Transverse colon (tissue), 4 donors: Measurements from ENCODE around the gene HAND2. TPM values are rescaled to one million over a fixed set of nuclear protein-coding genes. Genes with fewer than 3 reads are reported as not detected.

Experiments
- DNase-seq: peaks from one replicate; pipeline ENCODE4 v3.0.0-alpha.2; 2019
- H3K27ac ChIP-seq, 4 donors: fragments of 200-600 bp; sonication (generic); 2 replicates each; pipeline ENCODE4 v1.5.1; 2016 to 2018; ENCODE audit warnings: inconsistent platforms in 4 of 4
- H3K27me3 ChIP-seq: fragments of 200-600 bp; sonication (generic); 2 replicates; pipeline ENCODE4 v1.5.1; 2017; ENCODE audit warnings: inconsistent platforms
- H3K36me3 ChIP-seq, 4 donors: fragments of 200-600 bp; sonication (generic); 2 replicates each; pipeline ENCODE4 v1.5.1; 2017 to 2019; ENCODE audit warnings: inconsistent platforms in 4 of 4
- H3K4me1 ChIP-seq, 4 donors: fragments of 200-600 bp; sonication (generic); 2 replicates each; pipeline ENCODE4 v1.5.1; 2017 to 2020; ENCODE audit warnings: inconsistent platforms in 4 of 4
- H3K4me3 ChIP-seq, 4 donors: fragments of 200-600 bp; sonication (generic); 1 replicate in 1 of 4; 2 replicates in 3 of 4; pipeline versions ENCODE4 v1.5.1 to v1.6.1; 2017 to 2019; ENCODE audit warnings: inconsistent platforms in 4 of 4
- H3K9me3 ChIP-seq, 2 donors: fragments of 200-600 bp; sonication (generic); 2 replicates each; pipeline ENCODE4 v1.5.1; 2017 to 2019; ENCODE audit warnings: inconsistent platforms in 2 of 2
- EP300 ChIP-seq: sonication (generic); formaldehyde crosslinking; IDR thresholded peaks from one replicate; pipeline ENCODE4 v1.6.1; 2017; ENCODE audit warnings: antibody characterized with exemption, low read depth
- POLR2A ChIP-seq: fragments of 450-650 bp; IDR thresholded peaks from one replicate; pipeline ENCODE4 v1.6.1; 2016; ENCODE audit warnings: antibody characterized with exemption, mild to moderate bottlenecking, moderate library complexity
- POLR2AphosphoS5 ChIP-seq, 3 donors: sonication (generic); formaldehyde crosslinking; IDR thresholded peaks; one replicate each; pipeline ENCODE4 v1.6.1; 2016; ENCODE audit warnings: antibody characterized with exemption in 3 of 3
- WGBS, 2 donors: methylation state at CpG; one replicate each; pipeline ENCODE4 v1.1.5; 2018; ENCODE audit warnings: low coverage in 1 of 2; 5-methylcytosine and 5-hydroxymethylcytosine counted together
- in situ Hi-C, 4 donors: fragments of 200-750 bp; cut with MboI; loops; one replicate each; pipeline versions ENCODE4 v1.15.0 to v1.15.1; 2017; ENCODE audit warnings: low sequenced_read_pairs in 3 of 4, low pct_ligation_motif_present in 1 of 4, low pct_unique_long_range_greater_than_20kb in 1 of 4
- intact Hi-C: fragments of 100-400 bp; cut with DNase I; formaldehyde crosslinking; loops from one replicate; pipeline ENCODE4 v1.15.1; 2023; ENCODE audit warnings: low total_unique reads
- total RNA-seq, 4 donors: library from RNA; depleted of rRNA; stranded (reverse); fragments of >200 nt; gene quantifications; one replicate each; pipeline ENCODE4 v1.1.0, GENCODE V29; 2016
- TF ChIP-seq, protein P1 (sequence below), 5 experiments: fragments of 200-600 bp in 3 of 5; fragments of 450-650 bp in 2 of 5; sonication (generic) in 3 of 5; IDR thresholded peaks; 1 replicate in 2 of 5; 2 replicates in 3 of 5; pipeline ENCODE4 v1.5.1; 2016 to 2017; ENCODE audit warnings: antibody characterized with exemption in 5 of 5, inconsistent platforms in 3 of 5, mild to moderate bottlenecking in 2 of 5, moderate library complexity in 1 of 5

HAND2 gene
- total RNA-seq, 4 donors from 2014 or later = 24.6 to 87.6 (median 40.9) TPM

DNA sequence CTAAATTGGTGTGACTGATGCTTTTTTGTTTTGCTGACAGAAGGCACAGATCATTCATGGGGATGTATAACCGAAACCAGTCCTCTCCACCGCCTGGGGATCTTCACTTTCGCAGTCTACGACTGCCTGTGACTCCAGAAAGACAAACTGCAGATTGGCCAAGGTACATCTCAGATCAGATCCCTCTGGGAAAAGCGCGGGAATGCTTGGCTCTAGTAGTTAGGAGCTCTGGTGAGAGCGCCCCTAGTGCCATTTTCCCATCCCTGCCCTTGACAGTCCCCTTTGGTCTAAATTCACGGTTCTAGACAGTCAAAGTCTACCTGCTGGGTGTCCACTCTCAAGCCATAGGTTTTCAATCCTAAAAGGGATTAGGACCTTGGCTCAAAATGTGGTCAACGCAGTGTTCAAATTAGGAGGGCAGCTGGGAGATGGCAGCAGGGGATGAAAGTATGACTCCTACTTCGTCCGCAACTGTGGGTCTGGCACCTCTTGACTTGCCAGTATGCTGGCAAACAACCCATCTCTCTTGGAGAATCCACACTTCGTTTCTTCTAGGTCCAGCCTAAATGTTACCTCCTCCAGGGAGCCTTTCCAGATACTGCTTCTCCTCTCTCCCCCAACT lies 6.9 kb upstream of the HAND2 start:
- H3K4me1 ChIP-seq = peaks cover 0 to 13% (median 8%) of the 10 kb centered on the region in 4 donors
- no peak for TF ChIP-seq POLR2AphosphoS5 (IDR thresholded peaks at IDR 0.05)
- no peak for TF ChIP-seq EP300
- no peak for TF ChIP-seq POLR2A
- TF ChIP-seq, protein P1, sequence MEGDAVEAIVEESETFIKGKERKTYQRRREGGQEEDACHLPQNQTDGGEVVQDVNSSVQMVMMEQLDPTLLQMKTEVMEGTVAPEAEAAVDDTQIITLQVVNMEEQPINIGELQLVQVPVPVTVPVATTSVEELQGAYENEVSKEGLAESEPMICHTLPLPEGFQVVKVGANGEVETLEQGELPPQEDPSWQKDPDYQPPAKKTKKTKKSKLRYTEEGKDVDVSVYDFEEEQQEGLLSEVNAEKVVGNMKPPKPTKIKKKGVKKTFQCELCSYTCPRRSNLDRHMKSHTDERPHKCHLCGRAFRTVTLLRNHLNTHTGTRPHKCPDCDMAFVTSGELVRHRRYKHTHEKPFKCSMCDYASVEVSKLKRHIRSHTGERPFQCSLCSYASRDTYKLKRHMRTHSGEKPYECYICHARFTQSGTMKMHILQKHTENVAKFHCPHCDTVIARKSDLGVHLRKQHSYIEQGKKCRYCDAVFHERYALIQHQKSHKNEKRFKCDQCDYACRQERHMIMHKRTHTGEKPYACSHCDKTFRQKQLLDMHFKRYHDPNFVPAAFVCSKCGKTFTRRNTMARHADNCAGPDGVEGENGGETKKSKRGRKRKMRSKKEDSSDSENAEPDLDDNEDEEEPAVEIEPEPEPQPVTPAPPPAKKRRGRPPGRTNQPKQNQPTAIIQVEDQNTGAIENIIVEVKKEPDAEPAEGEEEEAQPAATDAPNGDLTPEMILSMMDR (IDR thresholded peaks at IDR 0.05) = peak in 1 of 5 experiments; percentile 14
- DNase-seq = no peak
- H3K4me3 ChIP-seq = no peak overlapping the region
- 50 to 53% methylated on average over 2 to 12 of the region's 12 CpGs for WGBS, 2 donors
- peaks cover 100% of the 10 kb centered on the region for H3K27me3 ChIP-seq
- H3K9me3 ChIP-seq = no peaks in the 10 kb centered on the region
- in situ Hi-C loops = no loop called here
- peak overlapping the region; percentile 31 to 95 (median 78) for H3K27ac ChIP-seq
- H3K36me3 ChIP-seq = no peaks in the 10 kb centered on the region
- intact Hi-C loops = loop anchor here (10.0 kb wide), 1 partner anchor 388 kb away; no protein-coding TSS in a partner anchor

DNA sequence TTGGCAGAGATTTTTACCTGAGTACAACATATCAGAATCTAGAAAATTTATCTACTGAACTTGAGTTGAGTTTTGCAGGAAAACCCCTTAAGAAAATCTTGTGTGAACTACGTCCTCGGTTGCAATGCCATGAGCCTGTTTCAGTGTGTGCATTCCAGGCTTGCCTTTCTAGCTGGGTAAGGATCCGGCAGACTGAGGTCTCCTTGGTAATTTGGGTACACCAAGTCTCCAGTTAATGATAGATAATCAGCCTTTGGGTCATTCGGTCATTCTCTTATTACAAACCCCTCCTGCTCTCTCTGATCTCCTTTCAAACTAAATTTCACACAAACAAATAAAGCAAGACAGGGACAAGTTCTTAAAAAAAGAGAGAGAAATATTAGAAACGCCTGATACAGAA lies 5.9 kb upstream of the HAND2 start:
- Histone ChIP-seq H3K36me3 (no peaks in the 10 kb centered on the region), H3K4me1 (peaks cover 0 to 13% (median 8%) of the 10 kb centered on the region in 4 donors), H3K4me3 (no peak overlapping the region), H3K27me3 (peaks cover 100% of the 10 kb centered on the region), H3K27ac (peak overlapping the region in 3 of 4 donors; percentile 65 to 95 (median 91)), H3K9me3 (no peaks in the 10 kb centered on the region)
- intact Hi-C loops (loop anchor here (10.0 kb wide), 1 partner anchor 389 kb away; no protein-coding TSS in a partner anchor), in situ Hi-C loops (no loop called here)
- no peak for DNase-seq
- TF ChIP-seq, protein P1 (IDR thresholded peaks at IDR 0.05) = no peak
- TF ChIP-seq POLR2A (no peak), POLR2AphosphoS5 (IDR thresholded peaks at IDR 0.05) (no peak), EP300 (no peak)
- WGBS, 2 donors = 26 to 30% methylated on average over 4 to 5 of the region's 5 CpGs

DNA sequence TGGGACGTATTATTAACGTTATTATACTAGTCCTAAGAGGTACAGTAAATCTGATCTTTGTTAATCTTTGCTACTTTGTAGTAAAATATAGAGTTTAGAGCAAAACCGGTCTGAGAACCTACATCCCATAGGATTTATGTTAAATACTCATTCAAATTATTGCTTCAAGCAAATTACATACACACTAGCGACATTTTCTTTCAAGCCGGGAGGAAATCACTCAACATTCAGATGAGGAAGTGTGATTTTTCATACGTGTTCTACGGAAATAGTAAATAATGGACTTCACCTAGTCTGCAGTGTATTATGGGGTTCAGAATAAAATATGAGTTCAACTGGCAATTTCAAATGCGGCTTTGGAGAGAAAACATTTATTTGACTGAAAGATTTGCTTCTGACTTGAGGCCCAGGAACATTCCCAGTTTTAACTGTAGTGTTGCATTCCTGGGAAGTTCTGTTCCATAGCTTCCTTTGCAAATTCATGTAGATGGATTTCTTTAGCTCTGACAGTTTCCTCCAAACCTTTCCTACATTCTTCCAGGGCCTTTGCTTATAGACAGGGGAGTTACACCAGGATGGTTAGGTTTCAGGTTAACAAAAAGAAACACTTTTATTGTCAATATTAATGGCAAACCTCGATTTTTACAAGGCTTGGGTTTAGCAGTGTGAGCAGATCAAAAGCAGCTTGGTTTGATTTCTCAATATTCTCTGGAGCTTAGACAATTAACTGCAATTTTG lies 5.3 kb upstream of the HAND2 start:
- TF ChIP-seq POLR2A (no peak), POLR2AphosphoS5 (IDR thresholded peaks at IDR 0.05) (no peak), EP300 (no peak)
- TF ChIP-seq, protein P1 (IDR thresholded peaks at IDR 0.05) = no peak
- no peak for DNase-seq
- no peaks in the 10 kb centered on the region for H3K9me3 ChIP-seq
- peaks cover 0 to 18% (median 8%) of the 10 kb centered on the region in 4 donors for H3K4me1 ChIP-seq
- no peaks in the 10 kb centered on the region for H3K36me3 ChIP-seq
- in situ Hi-C loops = no loop called here
- H3K27ac ChIP-seq = peak overlapping the region; percentile 35 to 95 (median 78)
- H3K4me3 ChIP-seq = peak overlapping the region in 1 of 4 donors; percentile 8
- H3K27me3 ChIP-seq = peaks cover 100% of the 10 kb centered on the region
- 41 to 55% methylated on average over 9 of the region's 9 CpGs for WGBS, 2 donors
- intact Hi-C loops = loop anchor here (10.0 kb wide), 1 partner anchor 389 kb away; no protein-coding TSS in a partner anchor

DNA sequence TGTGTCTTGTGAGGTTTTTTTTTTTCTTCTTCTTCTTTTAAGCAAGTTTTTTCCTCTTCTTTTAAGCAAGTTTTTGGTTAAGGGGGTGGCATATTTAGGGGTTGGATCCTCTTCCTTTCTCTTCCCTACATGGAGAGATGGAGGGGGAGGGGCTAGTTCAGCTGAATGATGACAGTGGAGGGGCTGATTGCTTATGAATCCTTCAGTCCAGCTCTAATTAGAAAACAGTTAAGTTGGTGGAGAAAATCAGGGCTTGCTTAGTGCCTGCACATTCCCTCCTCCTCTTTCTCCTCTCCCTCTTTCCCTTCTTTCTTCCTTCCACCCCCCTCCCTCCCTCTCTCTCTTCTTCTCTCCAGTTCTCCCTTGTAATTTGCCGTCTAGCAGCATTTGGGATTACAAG lies 4.4 kb upstream of the HAND2 start:
- intact Hi-C loops = loop anchor here (10.0 kb wide), 1 partner anchor 390 kb away; no protein-coding TSS in a partner anchor
- H3K36me3 ChIP-seq = no peaks in the 10 kb centered on the region
- in situ Hi-C loops = no loop called here
- peak overlapping the region; percentile 35 to 95 (median 78) for H3K27ac ChIP-seq
- 48% methylated on average over 1 of the region's 1 CpG; no CpG with 5 or more reads in 1 of the 2 donors for whole genome bisulfite sequencing, 2 donors
- DNase-seq = no peak
- H3K9me3 ChIP-seq = no peaks in the 10 kb centered on the region
- H3K4me1 ChIP-seq = peaks cover 0 to 26% (median 13%) of the 10 kb centered on the region in 4 donors
- TF ChIP-seq POLR2AphosphoS5 (IDR thresholded peaks at IDR 0.05) (no peak), POLR2A (no peak), EP300 (no peak)
- TF ChIP-seq, protein P1 (IDR thresholded peaks at IDR 0.05) = no peak
- H3K4me3 ChIP-seq = peak overlapping the region in 1 of 4 donors; percentile 8
- peaks cover 100% of the 10 kb centered on the region for H3K27me3 ChIP-seq
